GM18909 (cell line): ENCODE results near the gene PTPN7.
"Not testable (repeated sequence)": the region's sequence is repeated elsewhere in the genome, so short reads cannot be mapped to it uniquely, and the experiment has no call there.

ENCODE experiments used
- ATAC-seq: cut with Tn5 transposase; IDR thresholded peaks from one replicate; pipeline ENCODE4 v1.9.1; 2021; ENCODE audit warnings: mild to moderate bottlenecking; ENCODE audit not compliant: unreplicated experiment, poor library complexity

Gene PTPN7

DNA sequence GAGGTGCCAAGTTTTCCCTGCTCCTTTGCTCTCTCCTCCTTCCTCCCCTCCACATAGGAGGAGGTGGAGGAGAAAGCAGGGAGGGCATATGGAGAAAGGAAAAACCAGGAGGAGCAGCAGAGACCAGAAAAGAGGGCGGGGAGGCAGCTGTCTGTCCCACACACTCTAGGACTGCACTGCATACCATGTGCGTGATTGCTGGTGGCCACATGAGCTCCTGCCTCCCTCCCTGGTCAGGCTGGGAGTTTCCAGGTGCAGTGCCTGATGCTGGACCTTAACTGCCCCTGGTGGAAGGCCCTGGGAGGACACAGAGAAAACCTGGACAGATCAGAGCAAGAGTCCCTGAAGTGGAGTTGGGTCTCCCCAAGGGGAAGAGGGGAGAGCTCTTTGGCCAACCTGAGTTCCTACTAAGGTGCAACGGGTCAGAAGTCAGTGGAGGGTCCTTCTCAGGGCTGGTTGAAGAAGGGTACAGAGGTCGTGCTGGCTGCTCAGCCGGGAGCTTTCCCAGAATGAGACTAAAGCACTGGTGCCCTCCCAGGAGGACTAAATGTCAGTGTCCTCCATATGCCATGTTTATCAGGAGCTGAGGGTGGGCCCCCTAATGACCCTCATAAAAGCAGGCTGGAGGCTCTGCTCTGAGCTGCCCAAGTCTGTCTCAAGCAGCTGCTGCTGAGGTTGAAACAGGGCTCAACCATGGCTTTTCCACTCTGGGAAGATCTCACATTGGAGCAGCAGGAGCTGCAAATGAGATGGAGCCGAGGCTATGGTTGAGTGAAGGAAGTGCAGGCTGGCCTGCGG is 29.7 kb upstream of the PTPN7 start:
- ATAC-seq = no peak

DNA sequence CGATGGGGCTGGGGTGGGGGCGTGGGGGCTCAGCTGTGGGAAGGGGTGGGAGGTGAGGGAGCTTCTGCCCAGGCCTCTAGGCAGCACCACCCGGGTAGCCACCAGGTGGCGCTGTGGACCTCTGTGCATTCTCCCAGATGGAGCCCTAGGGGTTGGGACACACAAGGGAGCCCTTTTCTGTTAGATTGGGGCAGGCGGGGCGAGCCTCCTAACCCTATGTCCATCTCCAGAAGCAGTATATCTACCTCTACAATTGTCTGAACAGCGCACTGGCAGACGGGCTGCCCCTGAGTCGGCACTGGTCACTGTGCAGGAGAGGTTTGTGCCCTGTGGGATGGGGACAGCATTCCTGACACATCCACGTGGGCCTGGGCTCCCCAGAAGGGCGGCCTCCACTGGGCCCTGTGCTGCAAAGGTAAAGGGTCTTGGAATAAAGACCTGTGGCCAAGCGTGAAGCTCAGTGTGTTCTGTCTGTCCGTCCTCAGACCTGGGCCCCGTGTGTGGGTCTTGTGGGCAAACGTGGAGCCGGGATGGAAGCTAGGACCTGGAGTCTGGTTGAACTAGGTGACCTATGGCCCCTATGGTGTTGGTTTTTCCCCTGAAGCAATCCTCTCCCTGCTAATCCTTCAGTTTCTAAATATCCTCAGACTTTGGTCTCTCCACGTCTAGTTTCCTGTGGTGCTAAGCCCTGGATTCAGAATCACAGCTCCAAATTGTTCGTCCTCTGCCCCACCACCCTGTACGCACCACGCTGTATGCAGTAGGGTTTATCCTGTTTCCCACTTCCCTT is 28.8 kb upstream of the PTPN7 start:
- peak; percentile 52 for ATAC-seq

DNA sequence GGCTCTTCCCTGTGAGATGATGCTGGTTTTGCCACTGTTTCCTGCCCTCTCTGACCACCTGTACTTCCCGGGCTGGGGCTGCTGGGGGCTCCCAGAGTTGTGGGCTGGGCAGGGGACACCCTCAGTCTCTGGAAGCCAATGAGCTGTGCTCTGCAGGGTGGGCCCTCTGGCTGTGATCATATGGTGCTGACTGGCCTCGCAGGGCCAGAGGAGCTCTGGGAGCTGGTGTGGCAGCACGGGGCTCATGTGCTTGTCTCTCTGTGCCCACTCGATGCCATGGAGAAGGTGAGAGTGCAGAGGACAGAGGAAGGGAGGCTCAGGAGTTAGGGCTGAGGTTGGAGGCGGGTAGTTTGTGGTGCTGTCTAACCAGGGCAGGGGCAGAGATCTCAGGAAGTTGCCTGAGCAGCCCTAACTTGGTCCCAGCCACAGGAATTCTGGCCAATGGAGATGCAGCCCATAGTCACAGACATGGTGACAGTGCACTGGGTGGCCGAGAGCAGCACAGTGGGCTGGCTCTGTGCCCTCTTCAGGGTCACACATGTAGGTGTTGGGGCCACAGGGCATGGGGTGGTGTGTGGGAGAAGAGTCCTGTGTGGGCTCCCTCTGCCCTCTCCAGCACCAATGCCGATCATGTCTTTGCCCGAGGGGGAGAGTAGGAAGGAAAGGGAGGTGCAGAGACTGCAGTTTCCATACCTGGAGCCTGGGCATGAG is 27.4 kb upstream of the PTPN7 start:
- ATAC-seq = no peak

DNA sequence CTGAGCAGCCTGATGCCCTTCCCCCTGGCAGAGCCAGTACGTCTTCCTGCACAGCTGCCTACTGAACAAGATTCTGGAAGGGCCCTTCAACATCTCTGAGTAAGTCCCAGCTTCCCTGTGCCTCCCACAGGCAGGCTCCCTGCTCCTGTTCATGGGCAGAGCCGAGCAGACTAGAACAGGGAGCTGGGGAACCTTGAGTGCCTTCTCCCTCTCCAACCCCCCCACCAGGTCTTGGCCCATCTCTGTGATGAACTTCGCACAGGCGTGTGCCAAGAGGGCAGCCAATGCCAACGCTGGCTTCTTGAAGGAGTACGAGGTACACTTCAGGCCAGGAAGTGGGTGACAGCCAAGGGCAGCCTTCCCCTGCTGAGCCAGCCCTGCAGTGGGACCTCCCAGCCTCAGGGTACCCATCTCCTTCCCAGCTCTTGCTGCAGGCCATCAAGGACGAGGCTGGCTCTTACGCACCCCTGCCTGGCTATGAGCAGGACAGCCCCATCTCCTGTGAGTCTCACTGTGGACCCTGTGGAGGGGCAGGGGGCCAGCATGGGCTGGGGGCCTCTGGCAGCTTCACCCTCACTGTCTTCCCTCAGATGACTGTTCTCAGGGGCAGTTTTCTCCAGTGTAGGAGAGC is 26.8 kb upstream of the PTPN7 start:
- ATAC-seq = no peak

DNA sequence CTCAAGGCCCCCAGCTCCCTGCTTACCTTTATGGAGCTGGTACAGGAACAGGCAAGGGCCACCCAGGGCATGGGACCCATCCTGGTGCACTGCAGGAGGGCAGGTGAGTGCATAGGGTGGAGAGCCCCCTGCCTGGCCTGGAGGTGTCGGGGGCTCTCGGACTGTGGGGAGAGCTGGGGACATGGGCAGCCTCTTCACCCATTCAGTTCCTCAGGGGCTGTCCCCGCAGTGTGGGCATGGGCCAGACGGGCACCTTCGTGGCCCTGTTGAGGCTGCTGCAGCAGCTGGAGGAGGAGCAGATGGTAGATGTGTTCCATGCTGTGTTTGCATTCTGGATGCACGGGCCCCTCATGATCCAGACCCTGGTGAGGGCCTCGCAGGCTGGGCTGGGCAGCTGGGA is 25.9 kb upstream of the PTPN7 start:
- ATAC-seq = no peak

DNA sequence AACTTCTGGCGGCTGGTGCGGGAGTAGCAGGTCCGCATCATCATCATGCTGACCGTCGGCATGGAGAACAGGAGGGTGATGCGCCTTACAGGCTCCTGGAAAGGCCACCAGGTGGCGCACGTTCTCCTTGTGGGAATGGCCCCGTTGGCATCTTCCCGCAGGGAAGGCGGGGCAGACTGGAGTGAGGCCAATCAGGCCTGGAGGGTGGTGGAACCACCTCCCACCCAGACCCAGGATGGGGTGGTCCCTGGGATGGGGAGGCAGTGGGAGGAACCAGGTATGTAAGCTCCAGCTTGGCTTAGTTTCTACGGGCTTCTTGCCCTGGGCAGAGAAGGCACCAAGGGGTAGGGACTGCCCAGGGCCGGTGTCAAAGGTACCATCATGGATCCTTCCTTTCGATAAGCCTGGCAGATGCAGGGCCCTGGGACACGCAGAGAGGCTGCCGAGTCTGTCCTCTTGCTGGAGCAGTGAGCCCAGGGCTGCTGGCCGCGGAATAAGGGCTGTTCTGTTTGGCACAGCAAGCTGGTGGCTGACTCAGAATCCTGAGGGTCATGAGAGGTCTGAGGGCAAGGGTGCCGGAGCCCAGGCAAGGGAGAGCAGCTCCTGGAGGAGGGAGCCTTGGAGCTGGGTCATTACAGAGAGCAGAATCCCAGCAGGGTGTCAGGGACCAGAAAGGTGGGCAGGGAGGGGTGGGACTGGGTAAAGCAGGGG is 24.5 kb upstream of the PTPN7 start:
- ATAC-seq = no peak

DNA sequence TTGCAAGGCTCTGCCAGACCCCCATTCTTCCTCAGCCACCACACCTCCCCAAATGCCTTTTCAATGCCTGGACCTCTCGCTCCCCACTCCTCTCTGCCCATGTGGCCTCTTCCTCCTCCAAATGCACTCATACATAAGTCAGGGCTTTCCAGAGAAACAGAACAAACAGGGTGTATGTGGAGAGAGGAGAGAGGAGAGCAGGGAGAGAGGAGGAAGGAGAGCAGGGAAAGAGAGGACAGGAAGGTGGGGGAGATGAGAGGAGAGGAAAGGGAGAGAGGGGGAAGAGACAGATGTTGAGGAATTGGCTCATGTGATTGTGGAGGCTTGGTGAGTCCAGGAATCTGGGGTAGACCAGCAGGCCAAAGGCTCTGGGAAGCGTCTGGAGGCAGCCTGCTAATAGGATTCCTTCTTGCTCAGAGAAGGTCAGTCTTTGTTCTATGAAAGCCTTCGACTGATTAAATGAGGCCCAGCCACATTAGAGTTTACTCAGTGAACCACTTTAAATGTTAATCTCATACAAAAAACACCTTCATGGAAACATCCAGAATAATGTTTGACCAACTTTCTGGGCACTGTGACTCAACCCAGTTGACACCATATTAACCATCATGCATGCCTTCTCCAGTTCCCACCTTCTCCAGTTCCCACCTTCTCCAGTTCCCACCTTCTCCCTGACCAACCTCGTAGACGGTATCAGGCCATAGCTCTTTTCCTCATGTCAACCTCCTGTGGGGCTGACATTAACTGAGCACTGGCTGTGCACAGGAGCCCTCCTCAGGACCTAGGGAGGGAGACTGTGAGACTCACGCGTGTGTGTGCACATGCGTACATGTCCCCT is 21.9 kb upstream of the PTPN7 start:
- ATAC-seq = no peak

DNA sequence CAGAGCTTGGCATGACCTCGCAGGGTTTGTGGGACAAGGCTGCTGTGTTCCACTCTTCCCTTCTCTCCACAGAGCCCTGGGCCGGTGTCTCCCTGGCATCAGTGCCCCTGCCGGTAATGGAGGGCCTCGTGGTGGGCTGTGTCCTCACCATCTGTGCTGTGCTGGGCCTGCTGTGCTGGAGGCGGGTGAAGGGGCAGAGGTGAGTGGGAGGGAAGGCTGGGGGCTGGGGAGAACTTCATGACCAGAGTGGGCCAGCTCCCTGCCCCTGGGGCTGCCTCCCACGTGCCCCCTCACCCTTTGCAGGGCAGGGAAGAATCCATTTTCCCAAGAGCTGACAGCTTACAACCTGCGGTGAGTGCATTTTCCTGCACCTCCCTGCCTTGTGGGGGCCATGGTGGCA is 21.2 kb upstream of the PTPN7 start:
- no peak for ATAC-seq

DNA sequence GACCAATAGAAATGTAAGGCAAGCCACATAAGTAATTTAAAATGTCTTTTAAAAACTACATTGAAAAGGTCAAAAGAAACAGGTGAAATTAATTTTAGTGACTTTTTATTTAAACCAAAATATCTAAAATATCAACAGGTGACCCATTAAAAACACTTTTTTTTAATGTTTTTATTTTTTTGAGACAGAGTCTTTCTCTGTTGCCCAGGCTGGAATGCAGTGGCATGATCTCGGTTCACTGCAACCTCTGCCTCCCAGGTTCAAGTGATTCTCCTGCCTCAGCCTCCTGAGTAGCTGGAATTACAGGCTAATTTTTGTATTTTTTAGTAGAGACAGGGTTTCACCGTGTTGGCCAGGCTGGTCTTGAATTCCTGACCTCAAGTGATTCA is 20.3 kb upstream of the PTPN7 start:
- ATAC-seq = not testable (repeated sequence)

DNA sequence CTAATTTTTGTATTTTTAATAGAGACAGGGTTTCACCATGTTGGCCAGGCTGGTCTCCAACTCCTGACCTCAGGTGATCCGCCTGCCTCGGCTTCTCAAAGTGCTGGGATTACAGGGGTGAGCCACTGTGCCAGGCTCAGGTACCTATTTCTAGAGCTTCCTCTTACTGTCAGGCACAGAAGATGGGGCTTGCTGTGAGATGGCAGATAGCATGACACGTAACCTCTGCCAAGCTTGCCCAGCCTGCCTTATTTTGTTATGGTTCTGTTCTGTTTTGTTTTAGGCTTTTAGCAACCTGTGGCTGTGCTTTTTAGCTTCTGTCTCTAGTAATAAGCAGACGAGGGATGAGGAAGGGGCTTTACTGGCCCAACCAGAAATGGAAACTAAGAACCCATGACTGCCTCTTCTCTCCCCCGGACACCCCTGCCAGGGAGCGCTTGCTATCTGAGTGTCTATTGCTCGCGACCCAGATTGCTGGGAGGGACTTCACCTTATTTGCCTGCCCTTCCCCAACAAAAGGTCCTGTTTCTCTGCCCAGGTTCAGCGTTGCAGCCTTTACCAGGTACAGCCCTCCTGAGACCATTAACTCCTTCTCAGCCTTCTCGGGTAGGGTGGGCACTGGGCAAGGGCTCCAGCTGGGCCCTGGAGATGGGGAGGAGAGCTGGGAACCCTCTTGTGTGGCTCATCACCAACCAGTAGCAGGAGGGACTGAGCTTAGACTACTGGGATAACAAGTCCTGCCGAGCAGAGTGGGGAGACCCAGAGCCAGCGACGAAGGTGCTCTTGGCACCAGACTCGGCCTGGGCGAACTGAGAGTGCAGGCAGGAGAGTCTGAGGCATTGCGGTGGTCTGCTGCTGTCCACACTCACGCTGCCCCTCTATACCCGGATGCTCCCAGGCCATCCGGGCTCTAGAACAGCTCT is 19.7 kb upstream of the PTPN7 start:
- no peak for ATAC-seq

DNA sequence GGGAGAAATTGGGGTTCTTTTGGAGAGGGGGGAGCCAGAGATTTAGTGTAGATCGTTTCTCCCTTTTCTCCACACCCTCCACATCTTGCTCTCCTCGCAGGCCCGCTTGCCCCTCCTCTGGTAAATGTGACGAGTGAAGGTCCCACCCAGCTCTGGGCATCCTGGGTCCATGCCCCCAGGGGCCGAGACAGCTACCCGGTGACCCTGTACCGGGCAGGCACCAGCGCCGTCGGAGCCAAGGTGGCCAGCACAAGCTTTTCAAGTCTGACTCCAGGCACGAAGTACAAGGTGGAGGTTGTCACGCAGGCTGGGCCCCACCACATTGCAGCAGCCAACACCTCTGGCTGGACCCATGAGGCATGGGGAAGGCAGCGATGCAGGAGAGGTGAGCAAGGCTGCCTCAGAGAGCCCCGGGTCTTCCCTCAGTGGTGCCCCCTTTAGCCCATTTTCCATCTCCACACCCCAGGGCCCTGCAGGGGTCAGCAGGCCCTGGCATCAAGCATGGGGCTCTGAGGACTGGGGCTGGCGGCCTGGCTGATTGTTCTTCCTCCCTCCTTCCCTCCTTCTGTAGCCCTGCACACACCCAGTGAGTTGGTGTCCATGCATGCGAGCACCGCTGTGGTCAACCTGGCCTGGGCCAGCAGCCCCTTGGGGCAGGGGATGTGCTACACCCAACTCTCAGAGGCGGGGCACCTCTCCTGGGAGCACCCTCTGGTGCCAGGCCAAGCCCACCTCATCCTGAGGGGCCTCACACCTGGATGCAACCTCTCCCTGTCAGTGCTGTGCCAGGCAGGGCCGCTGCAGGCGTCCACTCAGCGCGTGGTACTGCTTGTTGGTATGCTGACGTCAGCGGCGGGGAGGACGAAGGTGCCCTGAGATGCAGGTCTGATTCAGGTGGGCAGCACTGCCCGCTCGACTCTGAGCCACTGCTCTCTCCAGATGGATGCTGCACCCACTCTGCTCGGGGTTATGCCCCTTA is 16.8 kb upstream of the PTPN7 start:
- ATAC-seq = no peak

DNA sequence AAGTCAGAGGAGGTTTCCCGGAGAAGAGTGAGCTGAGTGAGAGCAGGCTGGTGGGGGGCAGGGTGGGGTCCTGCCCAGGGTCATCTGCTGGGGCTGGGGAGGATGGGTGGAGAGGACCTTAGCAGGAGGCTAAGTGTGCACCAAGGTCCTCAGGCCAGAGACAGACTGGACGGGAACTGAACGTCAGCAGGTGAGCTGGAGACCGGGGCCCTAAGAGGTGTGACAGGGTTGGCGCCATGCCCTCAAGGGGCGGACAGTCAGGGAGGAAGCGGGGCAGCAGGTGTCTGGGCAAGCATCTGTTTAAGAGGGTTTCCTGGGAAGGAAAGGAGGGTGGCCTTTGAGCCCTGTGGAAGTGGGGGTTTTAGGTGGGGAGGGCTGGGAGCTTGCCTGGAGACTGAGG is 13.6 kb upstream of the PTPN7 start:
- ATAC-seq = no peak

DNA sequence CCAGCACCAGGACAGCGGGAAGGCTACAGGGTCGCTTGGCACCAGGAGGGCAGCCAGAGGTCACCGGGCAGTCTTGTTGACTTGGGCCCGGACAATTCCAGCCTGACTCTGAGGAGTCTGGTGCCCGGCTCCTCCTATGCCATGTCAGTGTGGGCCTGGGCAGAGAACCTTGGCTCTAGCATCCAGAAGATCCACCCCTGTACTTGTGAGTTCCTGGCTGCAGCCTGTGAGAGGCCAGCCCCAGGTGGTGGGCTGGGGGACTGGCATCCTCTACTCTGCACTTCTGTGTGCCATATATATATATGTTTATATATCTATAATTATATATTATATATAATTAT is 11.6 kb upstream of the PTPN7 start:
- no peak for ATAC-seq

DNA sequence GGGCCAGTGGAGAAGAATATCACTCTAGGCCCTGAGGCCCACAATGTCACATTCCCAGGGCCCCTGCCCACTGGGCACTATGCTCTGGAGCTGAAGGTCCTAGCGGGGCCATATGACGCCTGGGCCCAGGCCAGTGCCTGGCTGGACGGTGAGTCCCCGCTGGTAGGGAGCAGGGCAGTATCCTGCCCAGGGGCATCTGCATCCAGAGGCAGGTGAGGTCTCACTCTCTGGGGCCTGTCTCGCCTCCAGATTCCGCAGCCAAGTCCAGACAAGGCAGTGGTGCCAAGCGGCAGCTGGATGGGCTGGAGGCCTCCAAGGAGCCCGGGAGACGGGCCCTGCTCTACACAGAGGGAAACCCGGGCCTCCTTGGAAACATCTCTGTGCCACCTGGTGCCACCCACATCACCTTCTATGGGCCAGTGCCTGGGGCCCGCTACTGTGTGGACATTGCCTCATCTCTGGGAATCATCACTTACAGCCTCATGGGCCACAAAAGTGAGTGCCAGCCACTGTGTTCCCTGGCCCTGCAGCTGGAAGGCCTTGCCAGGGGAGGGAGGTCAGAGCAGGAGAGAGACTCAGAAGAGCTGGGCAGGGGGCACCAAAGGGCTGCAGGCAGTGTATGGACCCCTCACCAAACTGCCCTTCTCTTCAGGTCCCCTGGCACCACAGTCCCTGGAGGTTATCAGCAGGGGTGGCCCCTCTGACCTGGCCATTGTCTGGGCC is 11.1 kb upstream of the PTPN7 start:
- no peak for ATAC-seq

DNA sequence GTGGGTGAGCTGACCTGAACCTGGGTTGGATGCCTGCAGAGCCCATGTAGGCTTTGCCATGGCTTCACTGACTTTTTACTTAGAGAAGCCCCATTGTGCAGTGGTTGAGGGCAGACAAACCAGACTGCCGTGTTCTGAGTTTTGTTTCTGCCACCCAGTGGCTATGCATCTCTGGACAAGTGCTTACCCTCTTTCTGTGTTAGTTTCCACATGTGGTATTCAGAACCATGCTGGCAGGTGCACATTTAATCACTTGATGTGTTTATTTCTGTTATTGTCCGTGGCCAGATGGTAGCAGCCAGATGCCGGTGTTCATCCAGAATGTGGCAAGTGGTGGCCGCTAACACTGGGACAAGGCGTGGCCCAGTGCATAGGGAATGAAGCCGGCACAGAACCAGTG is 10.3 kb upstream of the PTPN7 start:
- no peak for ATAC-seq

DNA sequence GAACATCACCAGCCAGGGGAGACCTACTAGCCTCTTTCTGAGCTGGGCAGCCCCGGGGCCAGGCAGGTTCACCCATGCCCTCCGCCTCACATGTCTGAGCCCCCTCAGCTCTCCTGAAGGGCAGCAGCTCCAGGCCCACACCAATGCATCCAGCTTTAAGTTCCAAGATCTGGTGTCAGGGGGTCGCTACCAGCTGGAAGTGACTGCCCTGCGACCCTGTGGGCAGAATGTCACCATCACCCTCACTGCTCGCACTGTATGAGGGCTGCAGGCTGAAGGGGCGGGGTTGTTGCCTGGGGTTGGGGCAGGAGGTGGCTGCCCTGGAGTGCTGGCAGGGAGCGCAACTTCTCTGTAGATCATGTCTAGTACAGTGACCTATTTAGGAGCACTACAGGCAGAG is 8.5 kb upstream of the PTPN7 start:
- ATAC-seq = no peak
